ENCODE results near the gene TRPM8.
"Not testable (repeated sequence)": the region's sequence is repeated elsewhere in the genome, so short reads cannot be mapped to it uniquely, and the experiment has no call there.

TRPM8 gene

DNA sequence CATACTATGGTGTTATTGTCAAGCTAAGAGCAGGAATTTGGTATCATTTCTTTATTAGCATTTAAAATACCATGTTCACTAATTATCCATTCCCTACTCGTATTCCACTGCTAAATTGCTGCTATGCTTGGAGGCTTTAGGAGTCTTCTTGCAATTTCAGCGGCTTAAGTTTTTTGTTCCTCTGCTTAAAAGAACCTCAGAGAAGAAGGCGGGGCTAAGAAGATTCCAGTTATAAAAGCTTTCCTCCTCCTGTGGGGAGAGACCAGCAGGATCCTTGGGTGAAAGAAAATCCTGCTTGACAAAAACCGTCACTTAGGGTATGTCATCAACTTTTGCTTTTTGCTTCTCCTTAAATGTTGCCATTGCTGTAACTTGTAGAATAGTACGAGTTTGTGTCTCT is at the start of gene TRPM8:
Gene TRPM8, plus strand, starts transcription at position 258 of the 400 bp plus-strand sequence. CDS start 9,165 bp downstream, outside the sequence.
- DNase-seq, result no peak

DNA sequence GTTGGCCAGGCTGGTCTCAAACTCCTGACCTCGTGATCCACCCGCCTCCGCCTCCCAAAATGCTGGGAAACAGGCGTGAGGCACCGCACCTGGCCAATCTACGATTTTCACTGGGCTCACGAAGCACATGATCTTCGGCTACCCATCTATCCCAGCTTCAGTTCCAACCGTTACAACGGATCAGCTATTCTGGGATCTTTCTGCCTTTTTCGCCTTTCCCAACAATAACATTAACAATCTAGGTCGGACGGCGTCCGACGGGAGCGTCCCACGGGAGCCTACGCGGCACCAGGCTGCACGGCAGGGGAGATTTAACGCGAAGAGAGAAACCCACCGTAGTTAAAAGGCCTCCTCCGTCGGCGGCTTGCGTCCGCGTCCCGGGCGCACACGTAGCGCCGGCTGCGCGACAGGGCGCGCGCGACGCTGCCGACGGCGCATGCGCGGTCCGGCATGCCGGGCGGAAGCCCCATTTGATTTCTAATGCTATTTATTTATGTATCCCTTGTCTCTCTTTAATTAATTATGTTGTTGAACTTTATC is 49.1 kb upstream of the TRPM8 start, which contains the start of gene MSL3B:
Gene MSL3B, minus strand, starts transcription at position 394 of the 540 bp plus-strand sequence.
- DNase-seq, result peak; percentile 61

- no peak for DNase-seq
Observed at GRCh38 chr2:233871432-233871831, 45.7 kb upstream of the TRPM8 start.

- not testable (repeated sequence) for DNase-seq
Observed at GRCh38 chr2:233872125-233872524, 45.0 kb upstream of the TRPM8 start.

- no peak for DNase-seq
Observed at GRCh38 chr2:233882353-233882752, 34.8 kb upstream of the TRPM8 start.

DNA sequence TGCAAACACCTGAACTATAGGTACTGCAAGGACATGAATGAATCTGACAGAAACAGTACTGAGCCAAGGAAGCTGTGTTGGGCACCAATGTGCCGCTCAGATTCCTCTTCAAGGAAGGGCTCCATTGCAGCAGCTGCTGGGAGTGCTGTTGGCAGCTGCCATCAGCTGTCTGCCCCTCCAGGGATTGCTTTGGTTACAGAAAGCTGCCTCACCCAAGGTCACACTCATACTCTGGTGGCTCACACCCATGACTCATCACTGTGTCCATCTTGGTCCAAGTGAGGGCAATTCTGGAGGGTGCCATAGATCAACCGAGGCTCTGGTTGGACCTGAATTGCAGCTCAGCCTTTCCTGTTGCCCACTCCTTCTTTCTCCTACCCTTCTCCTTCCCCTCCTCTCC is 24.4 kb upstream of the TRPM8 start:
- DNase-seq, result no peak

DNA sequence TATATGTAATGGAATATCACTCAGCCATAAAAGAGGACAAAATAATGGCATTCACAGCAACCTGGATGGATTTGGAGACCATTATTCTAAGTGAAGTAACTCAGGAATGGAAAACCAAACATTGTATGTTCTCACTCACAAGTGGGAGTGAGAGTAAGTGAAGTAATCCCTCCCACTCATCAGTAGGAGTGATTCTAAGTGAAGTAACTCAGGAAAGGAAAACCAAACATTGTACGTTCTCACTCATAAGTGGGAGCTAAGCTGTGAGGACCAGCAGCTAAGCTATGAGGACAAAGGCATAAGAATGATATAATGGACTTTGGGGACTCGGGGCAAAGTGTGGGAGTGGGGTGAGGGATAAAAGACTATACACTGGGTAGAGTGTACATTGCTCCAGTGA is 20.9 kb upstream of the TRPM8 start:
- not testable (repeated sequence) for DNase-seq

GRCh38 chr2:233901367-233901766 is 15.8 kb upstream of the TRPM8 start:
- no peak for DNase-seq

- DNase-seq, result no peak
Observed at GRCh38 chr2:233901884-233902283, 15.3 kb upstream of the TRPM8 start.

- DNase-seq, result no peak
Observed at GRCh38 chr2:233905945-233906344, 11.2 kb upstream of the TRPM8 start.

GRCh38 chr2:233907627-233908026 is 9.5 kb upstream of the TRPM8 start:
- DNase-seq, result no peak

GRCh38 chr2:233912691-233913423 is 4.3 kb upstream of the TRPM8 start:
- no peak for DNase-seq

DNA sequence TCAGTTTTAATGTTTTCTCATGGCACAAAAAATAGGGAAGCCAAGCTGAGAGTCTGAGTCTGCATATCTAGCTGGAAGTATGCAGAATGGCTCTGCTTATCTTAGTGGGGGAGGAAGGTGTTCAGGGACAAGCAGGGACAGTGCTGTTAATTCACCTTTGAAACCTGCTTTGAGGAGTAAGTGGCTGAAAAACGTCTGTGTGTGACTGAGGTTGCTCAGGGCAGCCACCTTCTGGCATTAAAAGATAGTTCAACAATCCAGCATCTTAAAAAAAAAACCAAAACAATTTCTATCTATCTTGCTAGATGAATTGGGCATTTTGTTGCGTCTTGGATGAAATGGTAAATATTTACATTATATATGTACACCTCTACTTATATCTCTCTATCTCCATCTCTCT is 2.0 kb upstream of the TRPM8 start:
- DNase-seq, result no peak

GRCh38 chr2:233919319-233919718 is 2.1 kb downstream of the TRPM8 start:
- DNase-seq, result no peak

DNA sequence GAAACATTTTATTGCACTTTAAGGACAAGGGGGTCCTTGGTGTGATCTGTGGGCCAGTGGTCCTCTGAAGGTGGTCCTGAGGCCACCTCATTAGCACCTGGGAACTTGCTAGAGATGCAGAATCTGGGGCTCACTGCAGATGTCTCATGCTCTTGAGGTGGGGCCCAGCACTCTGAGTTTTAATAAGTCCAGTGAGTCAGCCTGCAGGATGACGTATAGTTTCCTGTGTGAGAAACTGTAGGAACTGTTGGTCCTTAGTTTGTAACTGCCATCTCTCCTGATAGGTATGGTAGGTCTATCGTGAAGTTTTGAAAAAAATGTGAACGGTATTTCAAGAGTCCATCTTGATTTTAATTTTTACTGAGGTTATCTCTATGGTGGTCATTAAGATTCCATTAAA is 2.8 kb downstream of the TRPM8 start:
- no peak for DNase-seq

DNA sequence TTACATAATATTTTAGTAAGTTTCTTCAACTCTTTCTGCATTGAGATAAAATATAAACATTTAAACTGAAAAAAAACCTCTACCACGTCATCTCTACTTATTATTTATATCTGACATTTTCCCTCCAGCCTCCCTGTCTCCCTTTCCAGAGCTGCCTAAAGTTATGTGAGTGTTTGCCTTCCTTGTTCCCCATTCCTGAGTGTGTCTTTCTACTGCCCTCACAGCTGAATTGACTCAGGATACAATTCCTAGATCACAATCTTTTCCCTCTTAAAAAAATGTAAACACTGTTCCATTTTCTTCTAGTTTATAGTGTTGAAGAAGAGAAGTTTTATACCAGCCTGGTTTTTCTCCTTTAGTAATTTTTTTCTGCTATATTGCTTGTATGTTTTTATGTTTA is 5.3 kb downstream of the TRPM8 start:
- DNase-seq, result no peak

DNA sequence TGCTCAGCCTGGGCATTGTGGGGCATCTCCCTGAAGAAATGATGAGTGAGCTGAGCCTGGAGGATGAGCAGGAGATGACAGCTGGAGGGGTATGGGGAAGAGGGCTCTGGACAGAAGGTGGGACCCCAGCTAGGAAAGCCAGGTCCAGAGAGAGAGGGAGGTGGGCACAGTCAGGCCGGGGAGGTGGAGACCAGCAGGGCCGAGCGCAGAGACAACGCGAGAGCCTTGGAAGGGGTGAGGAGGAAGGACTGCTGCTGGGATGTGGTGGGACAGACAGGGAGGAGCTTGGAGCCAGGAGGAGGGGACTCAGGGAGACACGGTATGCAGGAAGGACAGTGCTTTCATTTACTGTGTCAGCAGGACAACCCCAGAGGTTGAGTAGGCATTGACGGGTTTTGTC is 8.2 kb downstream of the TRPM8 start:
- no peak for DNase-seq

DNA sequence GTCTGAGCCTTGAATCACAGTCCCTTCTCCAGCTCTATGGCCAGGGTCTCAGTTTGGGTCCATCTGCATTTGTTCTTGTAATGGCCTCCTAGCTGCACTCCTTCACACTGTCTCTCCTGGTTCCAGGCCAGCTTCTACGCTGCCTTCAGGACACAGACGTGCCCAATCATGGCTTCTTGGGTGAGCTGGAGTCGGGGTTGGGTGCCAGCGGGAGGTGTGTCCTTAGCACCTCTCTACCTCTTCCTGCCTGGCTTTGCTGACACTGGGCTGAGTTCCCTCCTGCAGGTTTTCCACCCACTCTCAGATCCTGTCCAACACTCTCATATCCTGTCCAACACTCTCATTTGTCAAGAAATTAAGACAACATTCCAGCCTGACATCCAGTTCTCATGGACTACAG is 9.6 kb downstream of the TRPM8 start:
- DNase-seq, result no peak

DNA sequence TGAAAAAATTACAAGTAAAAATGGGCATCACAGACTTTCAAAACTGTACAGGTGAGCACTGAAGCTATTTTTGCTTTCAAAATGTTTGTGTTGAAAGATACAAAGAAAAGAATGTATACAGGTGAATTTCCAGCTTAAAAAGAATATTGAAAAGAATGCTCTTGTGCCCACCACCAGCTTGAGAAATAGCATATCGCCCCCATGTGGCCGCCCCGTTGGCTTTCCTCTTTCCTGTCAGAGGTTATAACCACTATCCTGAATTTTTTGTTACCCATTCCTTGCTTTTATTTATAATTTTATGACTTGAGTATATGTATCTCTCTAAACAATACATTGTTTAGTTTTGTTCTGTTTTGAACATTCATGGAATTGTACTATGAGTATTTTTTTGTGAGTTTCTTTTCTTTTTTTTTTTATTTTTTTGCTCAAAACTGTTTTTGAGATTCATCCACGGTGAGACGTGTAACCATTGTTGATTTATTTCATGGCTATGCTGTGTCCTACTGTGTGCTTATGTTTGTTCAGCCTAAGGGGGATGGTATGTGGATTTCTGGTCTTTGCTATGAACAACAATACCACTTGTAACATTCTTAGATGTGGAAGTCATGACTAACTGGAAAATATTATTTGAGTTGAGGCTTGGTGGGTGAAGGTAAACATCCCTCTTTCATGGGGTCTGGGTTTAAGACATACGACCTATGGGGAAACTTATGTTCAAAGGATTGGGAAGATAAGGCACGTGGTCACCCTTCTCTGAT is 11.6 kb downstream of the TRPM8 start:
- no peak for DNase-seq

DNA sequence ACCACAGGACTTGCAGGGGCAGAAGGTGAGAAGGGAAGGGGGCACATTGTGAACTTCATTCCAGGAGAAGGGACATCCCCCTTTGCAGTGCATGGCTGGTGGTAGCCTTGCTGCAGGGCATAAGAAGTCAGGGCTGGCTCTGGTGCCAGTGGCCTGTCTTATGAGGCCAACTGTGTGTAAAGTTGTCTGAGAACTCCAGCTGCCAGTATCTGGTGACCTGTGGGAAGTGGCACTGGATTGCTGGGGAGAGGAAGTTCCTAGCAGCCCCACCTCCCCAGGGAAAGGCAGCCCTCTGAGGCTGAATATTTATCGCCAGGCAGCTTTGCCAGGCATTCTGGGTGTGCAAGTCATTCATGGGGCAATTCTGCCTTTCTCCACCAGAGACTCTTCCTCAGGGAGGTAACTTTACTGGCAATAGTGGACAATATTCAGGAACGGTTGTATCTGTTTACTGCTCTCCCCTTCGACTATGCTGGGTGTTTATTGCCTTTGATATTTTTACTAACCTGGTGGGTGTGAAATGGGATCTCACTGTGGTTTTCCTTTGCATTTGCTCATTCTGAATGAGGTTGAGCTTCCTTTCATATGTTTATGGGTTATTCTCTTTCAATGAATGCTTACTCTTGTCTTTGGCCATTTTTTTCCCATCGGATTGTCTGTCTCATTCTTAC is 12.3 kb downstream of the TRPM8 start:
- DNase-seq, result no peak

- no peak for DNase-seq
Observed at GRCh38 chr2:233934524-233934923, 17.4 kb downstream of the TRPM8 start.

DNA sequence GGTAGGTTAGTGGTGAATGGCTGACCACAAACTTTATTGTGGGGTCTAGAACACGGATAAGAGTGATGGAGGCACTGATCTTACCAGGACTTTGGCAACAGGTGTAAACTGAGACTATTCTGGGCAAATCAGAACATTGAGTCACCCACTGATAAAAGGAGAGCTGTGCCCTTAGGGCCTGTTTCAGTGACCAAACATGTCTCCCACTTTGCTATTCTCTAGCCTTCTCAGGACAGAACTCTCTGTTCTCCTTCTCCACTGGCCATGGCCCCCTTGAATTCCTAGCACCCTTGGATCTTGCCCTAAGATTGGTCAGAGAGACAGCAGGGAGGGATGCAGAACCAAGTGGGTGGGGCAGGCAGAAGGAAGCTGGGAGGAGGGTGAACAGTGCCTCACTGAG is 18.3 kb downstream of the TRPM8 start:
- no peak for DNase-seq

- no peak for DNase-seq
Observed at GRCh38 chr2:233936089-233936488, 18.9 kb downstream of the TRPM8 start.

Data from activated CD8-positive, alpha-beta memory T cell treated with anti-CD3 and anti-CD28 coated beads, Interleukin-2, amount 50 U/mL, for 4 hours (primary cell).